NT2/D1 (cell line): Measurements from ENCODE around the gene PBX1.

Experiments used
- DNase-seq: peaks from one replicate; pipeline ENCODE4 v3.0.0-alpha.2; 2011; ENCODE audit warnings: low read depth, low spot score
- H3K27me3 ChIP-seq: 2 replicates; pipeline ENCODE4 v1.6.0; 2011; ENCODE audit warnings: mild to moderate bottlenecking; ENCODE audit not compliant: insufficient read length, insufficient read depth
- H3K36me3 ChIP-seq: 2 replicates; pipeline ENCODE4 v1.6.1; 2011; ENCODE audit warnings: mild to moderate bottlenecking, low read length, mixed read lengths; ENCODE audit not compliant: insufficient read depth, insufficient read length
- H3K4me1 ChIP-seq: 2 replicates; pipeline ENCODE4 v1.5.1; 2011; ENCODE audit not compliant: insufficient read depth, insufficient read length
- H3K4me3 ChIP-seq: 2 replicates; pipeline ENCODE4 v1.5.1; 2011; ENCODE audit warnings: low read depth; ENCODE audit not compliant: insufficient read length
- H3K9ac ChIP-seq: 2 replicates; pipeline ENCODE4 v1.6.0; 2011; ENCODE audit warnings: low read depth; ENCODE audit not compliant: insufficient read length
- H3K9me3 ChIP-seq: 2 replicates; pipeline ENCODE4 v1.5.1; 2011; ENCODE audit warnings: mild to moderate bottlenecking, low read length; ENCODE audit not compliant: insufficient read depth
- SUZ12 ChIP-seq: IDR thresholded peaks from 2 replicates; pipeline ENCODE4 v1.6.1; 2011; ENCODE audit not compliant: insufficient read length, insufficient read depth; ENCODE audit errors: extremely low read depth
- YY1 ChIP-seq: IDR thresholded peaks from 2 replicates; pipeline ENCODE4 v1.6.1; 2011; ENCODE audit not compliant: insufficient read length, insufficient read depth
- ZNF274 ChIP-seq: IDR thresholded peaks from 2 replicates; pipeline ENCODE4 v1.6.1; 2011; ENCODE audit warnings: mild to moderate bottlenecking, low read depth, low read length

PBX1 gene

GRCh38 chr1:164771619-164772361 is 212.8 kb downstream of the PBX1 start:
- Histone ChIP-seq H3K27me3 (no peaks in the 10 kb centered on the region), H3K4me1 (peaks cover 7% of the 10 kb centered on the region), H3K36me3 (no peaks in the 10 kb centered on the region), H3K9ac (no peak overlapping the region), H3K4me3 (no peak overlapping the region), H3K9me3 (no peaks in the 10 kb centered on the region)
- DNase-seq, result peak; percentile 71
- no peak for TF ChIP-seq YY1
- no peak for TF ChIP-seq ZNF274
- no peak for TF ChIP-seq SUZ12

- H3K9ac ChIP-seq, result no peak overlapping the region
- no peak overlapping the region for H3K4me3 ChIP-seq
- no peak for TF ChIP-seq YY1
- no peak for TF ChIP-seq SUZ12
- no peak for TF ChIP-seq ZNF274
- DNase-seq, result no peak
- H3K4me1 ChIP-seq, result peaks cover 7% of the 10 kb centered on the region
- H3K36me3 ChIP-seq, result no peaks in the 10 kb centered on the region
- H3K27me3 ChIP-seq, result no peaks in the 10 kb centered on the region
- H3K9me3 ChIP-seq, result no peaks in the 10 kb centered on the region
These were observed 213.7 kb downstream of the PBX1 start for GRCh38 chr1:164772635-164773034.

- TF ChIP-seq YY1 (no peak), SUZ12 (no peak)
- Histone ChIP-seq H3K9ac (no peak overlapping the region), H3K9me3 (no peaks in the 10 kb centered on the region), H3K4me1 (peaks cover 7% of the 10 kb centered on the region), H3K4me3 (no peak overlapping the region), H3K36me3 (no peaks in the 10 kb centered on the region), H3K27me3 (no peaks in the 10 kb centered on the region)
- DNase-seq, result no peak
These were observed 214.1 kb downstream of the PBX1 start for GRCh38 chr1:164773102-164773501.

- Histone ChIP-seq H3K27me3 (no peaks in the 10 kb centered on the region), H3K4me3 (no peak overlapping the region), H3K9me3 (no peaks in the 10 kb centered on the region), H3K9ac (no peak overlapping the region), H3K36me3 (no peaks in the 10 kb centered on the region), H3K4me1 (peaks cover 7% of the 10 kb centered on the region)
- TF ChIP-seq ZNF274 (no peak), YY1 (no peak), SUZ12 (no peak)
- no peak for DNase-seq
These were observed 215.4 kb downstream of the PBX1 start for GRCh38 chr1:164774413-164774812.

GRCh38 chr1:164774819-164775654 is 216.1 kb downstream of the PBX1 start:
- peaks cover 7% of the 10 kb centered on the region for H3K4me1 ChIP-seq
- no peaks in the 10 kb centered on the region for H3K27me3 ChIP-seq
- DNase-seq, result no peak
- no peaks in the 10 kb centered on the region for H3K9me3 ChIP-seq
- H3K9ac ChIP-seq, result no peak overlapping the region
- no peak overlapping the region for H3K4me3 ChIP-seq
- no peaks in the 10 kb centered on the region for H3K36me3 ChIP-seq
- TF ChIP-seq YY1 (no peak), SUZ12 (no peak), ZNF274 (no peak)

GRCh38 chr1:164777518-164777917 is 218.5 kb downstream of the PBX1 start:
- TF ChIP-seq SUZ12 (no peak), YY1 (no peak), ZNF274 (no peak)
- Histone ChIP-seq H3K4me1 (peaks cover 8% of the 10 kb centered on the region), H3K36me3 (no peaks in the 10 kb centered on the region), H3K9me3 (no peaks in the 10 kb centered on the region), H3K4me3 (no peak overlapping the region), H3K27me3 (no peaks in the 10 kb centered on the region), H3K9ac (no peak overlapping the region)
- no peak for DNase-seq

- Histone ChIP-seq H3K27me3 (no peaks in the 10 kb centered on the region), H3K4me3 (no peak overlapping the region), H3K9ac (no peak overlapping the region), H3K4me1 (peaks cover 5% of the 10 kb centered on the region), H3K36me3 (no peaks in the 10 kb centered on the region), H3K9me3 (no peaks in the 10 kb centered on the region)
- TF ChIP-seq YY1 (no peak), SUZ12 (no peak), ZNF274 (no peak)
- no peak for DNase-seq
These were observed 220.4 kb downstream of the PBX1 start for GRCh38 chr1:164779376-164779775.
